ENCODE results near the gene MNX1.

Gene MNX1

GRCh38 chr7:156988343-156989185 is 21.9 kb downstream of the MNX1 start:
- H3K4me1 ChIP-seq (ENCODE audit: control insufficient read depth, low read length): no peaks in the 10 kb centered on the region
- no peak overlapping the region for H3K27ac ChIP-seq (ENCODE audit: low read depth, low read length)
- no peak for TF ChIP-seq EZH2phosphoT487 (IDR thresholded peaks at IDR 0.05; ENCODE audit: borderline replicate concordance, low read length)
- H4K20me1 ChIP-seq (ENCODE audit: control insufficient read depth, insufficient read depth, low read depth, low read length): no peaks in the 10 kb centered on the region
- peaks cover 3% of the 10 kb centered on the region for H3K27me3 ChIP-seq (ENCODE audit: control insufficient read depth, low read length)
- no peaks in the 10 kb centered on the region for H3K79me2 ChIP-seq (ENCODE audit: control insufficient read depth, low read length)
- H3K4me2 ChIP-seq (ENCODE audit: low read length): no peak overlapping the region
- H3K9me2 ChIP-seq (replicated peaks; ENCODE audit: control insufficient read depth, low read length): no peaks in the 10 kb centered on the region
- no peaks in the 10 kb centered on the region for H3K9me3 ChIP-seq (ENCODE audit: control insufficient read depth, insufficient read depth, low read length)
- H3F3A ChIP-seq (ENCODE audit: control insufficient read depth, insufficient read depth): no peaks in the 10 kb centered on the region
- no peaks in the 10 kb centered on the region for H3K36me3 ChIP-seq (ENCODE audit: control insufficient read depth, low read length)
- no peak overlapping the region for H3K4me3 ChIP-seq (ENCODE audit: low read length)

- Histone ChIP-seq H3K79me2 (ENCODE audit: control insufficient read depth, low read length) (no peaks in the 10 kb centered on the region), H3K36me3 (ENCODE audit: control insufficient read depth, low read length) (no peaks in the 10 kb centered on the region), H4K20me1 (ENCODE audit: control insufficient read depth, insufficient read depth, low read depth, low read length) (no peaks in the 10 kb centered on the region), H3K4me3 (ENCODE audit: low read length) (no peak overlapping the region), H3K4me1 (ENCODE audit: control insufficient read depth, low read length) (no peaks in the 10 kb centered on the region), H3K9me3 (ENCODE audit: control insufficient read depth, insufficient read depth, low read length) (no peaks in the 10 kb centered on the region), H3F3A (ENCODE audit: control insufficient read depth, insufficient read depth) (no peaks in the 10 kb centered on the region), H3K27me3 (ENCODE audit: control insufficient read depth, low read length) (no peaks in the 10 kb centered on the region), H3K4me2 (ENCODE audit: low read length) (no peak overlapping the region), H3K27ac (ENCODE audit: low read depth, low read length) (no peak overlapping the region), H3K9me2 (replicated peaks; ENCODE audit: control insufficient read depth, low read length) (no peaks in the 10 kb centered on the region)
- TF ChIP-seq EZH2phosphoT487 (IDR thresholded peaks at IDR 0.05; ENCODE audit: borderline replicate concordance, low read length): no peak
- TF ChIP-seq CTCF (IDR thresholded peaks at IDR 0.05; ENCODE audit: low read depth, low read length, poor library complexity, severe bottlenecking): no peak
Observed at GRCh38 chr7:156986378-156986777, 24.1 kb downstream of the MNX1 start.

- TF ChIP-seq CTCF (IDR thresholded peaks at IDR 0.05; ENCODE audit: low read depth, low read length, poor library complexity, severe bottlenecking) (no peak), EZH2phosphoT487 (IDR thresholded peaks at IDR 0.05; ENCODE audit: borderline replicate concordance, low read length) (no peak)
- H3K27ac ChIP-seq (ENCODE audit: low read depth, low read length): no peak overlapping the region
- no peaks in the 10 kb centered on the region for H3K79me2 ChIP-seq (ENCODE audit: control insufficient read depth, low read length)
Observed at GRCh38 chr7:156985101-156985992, 25.1 kb downstream of the MNX1 start.

More at GRCh38 chr7:156985101-156985992, 25.1 kb downstream of the MNX1 start:
- Histone ChIP-seq H3F3A (ENCODE audit: control insufficient read depth, insufficient read depth) (no peaks in the 10 kb centered on the region), H3K9me3 (ENCODE audit: control insufficient read depth, insufficient read depth, low read length) (no peaks in the 10 kb centered on the region), H3K4me1 (ENCODE audit: control insufficient read depth, low read length) (no peaks in the 10 kb centered on the region), H3K4me2 (ENCODE audit: low read length) (no peak overlapping the region), H3K27me3 (ENCODE audit: control insufficient read depth, low read length) (no peaks in the 10 kb centered on the region), H3K36me3 (ENCODE audit: control insufficient read depth, low read length) (no peaks in the 10 kb centered on the region), H3K9me2 (replicated peaks; ENCODE audit: control insufficient read depth, low read length) (no peaks in the 10 kb centered on the region), H4K20me1 (ENCODE audit: control insufficient read depth, insufficient read depth, low read depth, low read length) (no peaks in the 10 kb centered on the region), H3K4me3 (ENCODE audit: low read length) (no peak overlapping the region)
